SJCRH30 (cell line): ENCODE results near the gene NUF2. TPM values are rescaled to one million over a fixed set of nuclear protein-coding genes. Genes with fewer than 3 reads are reported as not detected.
"Not testable (repeated sequence)": the region's sequence is repeated elsewhere in the genome, so short reads cannot be mapped to it uniquely, and the experiment has no call there.

ENCODE experiments used
- DNase-seq, 2 experiments: peaks; one replicate each; pipeline ENCODE4 v3.0.0-alpha.2; 2015 to 2020
- H3K27ac ChIP-seq: fragments of 250-450 bp; sonication (Bioruptor Pico); 2 replicates; pipeline ENCODE4 v1.5.1; 2020; ENCODE audit warnings: mild to moderate bottlenecking, moderate library complexity
- H3K27me3 ChIP-seq: fragments of 250-450 bp; sonication (Bioruptor Pico); 2 replicates; pipeline ENCODE4 v1.5.1; 2020; ENCODE audit warnings: mild to moderate bottlenecking, moderate library complexity
- H3K36me3 ChIP-seq: fragments of 250-450 bp; sonication (Bioruptor Pico); 2 replicates; pipeline ENCODE4 v1.5.1; 2020; ENCODE audit warnings: mild to moderate bottlenecking, moderate library complexity
- H3K4me1 ChIP-seq: fragments of 250-450 bp; sonication (Bioruptor Pico); 2 replicates; pipeline ENCODE4 v1.5.1; 2020; ENCODE audit warnings: mild to moderate bottlenecking, moderate library complexity
- H3K4me3 ChIP-seq: fragments of 250-450 bp; sonication (Bioruptor Pico); 2 replicates; pipeline ENCODE4 v1.5.1; 2020; ENCODE audit warnings: mild to moderate bottlenecking, moderate library complexity
- H3K9me3 ChIP-seq: fragments of 250-450 bp; sonication (Bioruptor Pico); replicated peaks from 2 replicates; pipeline ENCODE4 v1.5.1; 2020; ENCODE audit warnings: mild to moderate bottlenecking, moderate library complexity
- total RNA-seq: library from RNA; depleted of rRNA; stranded (reverse); fragments of >200 nt; shearing (Covaris generic); gene quantifications from 2 replicates; pipeline ENCODE4 v1.2.3, GENCODE V29; 2014

The NUF2 gene
- total RNA-seq, 1 experiment from 2014 or later = 75.6 TPM

- DNase-seq = no peak
- Histone ChIP-seq H3K27me3 (no peaks in the 10 kb centered on the region), H3K36me3 (no peaks in the 10 kb centered on the region; the same call in 1 of the 2 replicates), H3K9me3 (no peaks in the 10 kb centered on the region), H3K4me1 (no peaks in the 10 kb centered on the region), H3K4me3 (no peak overlapping the region), H3K27ac (no peak overlapping the region)
Observed at GRCh38 chr1:163305441-163305840, 16.3 kb upstream of the NUF2 start.

GRCh38 chr1:163307479-163308171 lies 14.1 kb upstream of the NUF2 start:
- Histone ChIP-seq H3K36me3 (no peaks in the 10 kb centered on the region), H3K27ac (no peak overlapping the region), H3K9me3 (no peaks in the 10 kb centered on the region), H3K4me3 (no peak overlapping the region), H3K27me3 (no peaks in the 10 kb centered on the region), H3K4me1 (no peaks in the 10 kb centered on the region)
- no peak for DNase-seq

GRCh38 chr1:163308811-163309210 lies 12.9 kb upstream of the NUF2 start:
- H3K4me3 ChIP-seq = no peak overlapping the region
- no peak for DNase-seq
- H3K36me3 ChIP-seq = no peaks in the 10 kb centered on the region
- no peak overlapping the region for H3K27ac ChIP-seq
- H3K9me3 ChIP-seq = no peaks in the 10 kb centered on the region
- H3K27me3 ChIP-seq = no peaks in the 10 kb centered on the region
- H3K4me1 ChIP-seq = no peaks in the 10 kb centered on the region

GRCh38 chr1:163315773-163316374 lies 5.9 kb upstream of the NUF2 start:
- Histone ChIP-seq H3K27ac (no peak overlapping the region), H3K4me3 (no peak overlapping the region), H3K27me3 (no peaks in the 10 kb centered on the region), H3K4me1 (no peaks in the 10 kb centered on the region), H3K9me3 (no peaks in the 10 kb centered on the region), H3K36me3 (no peaks in the 10 kb centered on the region; the same call in 1 of the 2 replicates)
- DNase-seq = peak; percentile 5 to 51

- Histone ChIP-seq H3K4me1 (no peaks in the 10 kb centered on the region), H3K36me3 (peaks cover 5% of the 10 kb centered on the region; the same call in 1 of the 2 replicates), H3K27me3 (no peaks in the 10 kb centered on the region), H3K9me3 (no peaks in the 10 kb centered on the region), H3K27ac (peak overlapping the region; percentile 77; the same call in 1 of the 2 replicates), H3K4me3 (peak overlapping the region; percentile 77)
- peak in 1 of 2 experiments; percentile 2 for DNase-seq
Observed at GRCh38 chr1:163320891-163321290, 863 bp upstream of the NUF2 start.

- not testable (repeated sequence) for H3K36me3 ChIP-seq, H3K9me3 ChIP-seq, H3K4me1 ChIP-seq, H3K27ac ChIP-seq, H3K4me3 ChIP-seq, H3K27me3 ChIP-seq, DNase-seq
Observed at GRCh38 chr1:163323339-163323738, 1.6 kb downstream of the NUF2 start.

- Histone ChIP-seq H3K4me1 (no peaks in the 10 kb centered on the region), H3K27ac (no peak overlapping the region), H3K36me3 (peaks cover 72% of the 10 kb centered on the region), H3K4me3 (no peak overlapping the region), H3K27me3 (no peaks in the 10 kb centered on the region), H3K9me3 (no peaks in the 10 kb centered on the region)
- no peak for DNase-seq
Observed at GRCh38 chr1:163331116-163331515, 9.4 kb downstream of the NUF2 start.

GRCh38 chr1:163335216-163335615 lies 13.5 kb downstream of the NUF2 start:
- no peaks in the 10 kb centered on the region for H3K9me3 ChIP-seq
- H3K27ac ChIP-seq = no peak overlapping the region
- H3K27me3 ChIP-seq = no peaks in the 10 kb centered on the region
- H3K4me3 ChIP-seq = no peak overlapping the region
- H3K36me3 ChIP-seq = peaks cover 72% of the 10 kb centered on the region
- no peaks in the 10 kb centered on the region for H3K4me1 ChIP-seq
- no peak for DNase-seq

- H3K4me1 ChIP-seq = no peaks in the 10 kb centered on the region
- H3K4me3 ChIP-seq = no peak overlapping the region
- H3K27me3 ChIP-seq = no peaks in the 10 kb centered on the region
- no peaks in the 10 kb centered on the region for H3K9me3 ChIP-seq
- DNase-seq = no peak
- H3K27ac ChIP-seq = no peak overlapping the region
- peaks cover 68% of the 10 kb centered on the region for H3K36me3 ChIP-seq
Observed at GRCh38 chr1:163337631-163338030, 15.9 kb downstream of the NUF2 start.

GRCh38 chr1:163346326-163346870 lies 24.6 kb downstream of the NUF2 start:
- Histone ChIP-seq H3K4me1 (no peaks in the 10 kb centered on the region), H3K36me3 (peaks cover 61% of the 10 kb centered on the region), H3K27me3 (no peaks in the 10 kb centered on the region), H3K27ac (no peak overlapping the region), H3K9me3 (no peaks in the 10 kb centered on the region), H3K4me3 (no peak overlapping the region)
- DNase-seq = no peak

GRCh38 chr1:163347106-163347505 lies 25.4 kb downstream of the NUF2 start:
- Histone ChIP-seq H3K27me3 (no peaks in the 10 kb centered on the region), H3K27ac (no peak overlapping the region), H3K9me3 (no peaks in the 10 kb centered on the region), H3K36me3 (peaks cover 64% of the 10 kb centered on the region), H3K4me1 (no peaks in the 10 kb centered on the region), H3K4me3 (no peak overlapping the region)
- no peak for DNase-seq

GRCh38 chr1:163351912-163352311 lies 30.2 kb downstream of the NUF2 start:
- DNase-seq = no peak
- Histone ChIP-seq H3K9me3 (no peaks in the 10 kb centered on the region), H3K4me3 (no peak overlapping the region), H3K4me1 (no peaks in the 10 kb centered on the region), H3K27me3 (no peaks in the 10 kb centered on the region), H3K36me3 (peaks cover 62% of the 10 kb centered on the region), H3K27ac (no peak overlapping the region)

- H3K27me3 ChIP-seq = no peaks in the 10 kb centered on the region
- no peak for DNase-seq
- no peak overlapping the region for H3K4me3 ChIP-seq
- peaks cover 26% of the 10 kb centered on the region for H3K36me3 ChIP-seq
- H3K27ac ChIP-seq = no peak overlapping the region
- no peaks in the 10 kb centered on the region for H3K9me3 ChIP-seq
- no peaks in the 10 kb centered on the region for H3K4me1 ChIP-seq
Observed at GRCh38 chr1:163357378-163357777, 35.6 kb downstream of the NUF2 start.

GRCh38 chr1:163358172-163358571 lies 36.4 kb downstream of the NUF2 start:
- DNase-seq, H3K4me1 ChIP-seq, H3K4me3 ChIP-seq: not testable (repeated sequence)

GRCh38 chr1:163361123-163361934 lies 39.6 kb downstream of the NUF2 start:
- no peaks in the 10 kb centered on the region for H3K4me1 ChIP-seq
- no peaks in the 10 kb centered on the region for H3K27me3 ChIP-seq
- peak in 1 of 2 experiments; percentile 37 for DNase-seq
- H3K9me3 ChIP-seq = no peaks in the 10 kb centered on the region
- H3K36me3 ChIP-seq = 0 out of 2 replicates have a peak, but pooled peaks cover 1% of the 10 kb centered on the region
- no peak overlapping the region for H3K4me3 ChIP-seq
- no peak overlapping the region for H3K27ac ChIP-seq

More at GRCh38 chr1:163358172-163358571, 36.4 kb downstream of the NUF2 start:
- peaks cover 21% of the 10 kb centered on the region for H3K36me3 ChIP-seq
- not testable (repeated sequence) for H3K27ac ChIP-seq, H3K27me3 ChIP-seq, H3K9me3 ChIP-seq
